HEK293 (cell line): Measurements from ENCODE around the gene SMOC1.

ENCODE experiments used
- CTCF ChIA-PET: fragments of 350-600 bp; formaldehyde crosslinking; extraction: SDS; loops from one replicate; lab custom pipeline; 2021; ENCODE audit warnings: antibody characterized with exemption; lab: Yijun Ruan, JAX
- POLR2A ChIA-PET: fragments of 300-600 bp; formaldehyde crosslinking; extraction: SDS; loops from one replicate; lab custom pipeline; 2020; ENCODE audit warnings: antibody characterized with exemption, inconsistent platforms; lab: Yijun Ruan, JAX
- H3K27ac ChIP-seq: fragments of 200-500 bp; sonication (Bioruptor generic); 2 replicates; pipeline ENCODE4 v1.5.1; 2014; ENCODE audit warnings: low read depth, low read length, control low read depth, inconsistent platforms; ENCODE audit errors: extremely low read depth
- H3K36me3 ChIP-seq, 2 experiments: fragments of 200-500 bp in 1 of 2; sonication (Bioruptor generic) in 1 of 2; 1 replicate in 1 of 2; 2 replicates in 1 of 2; pipeline ENCODE4 v1.5.1; 2014 to 2017; ENCODE audit warnings: inconsistent platforms in 2 of 2, low read length in 2 of 2; ENCODE audit not compliant: control insufficient read depth in 2 of 2, insufficient read depth in 1 of 2
- H3K4me1 ChIP-seq: fragments of 200-500 bp; sonication (Bioruptor generic); 2 replicates; pipeline ENCODE4 v1.5.1; 2014; ENCODE audit warnings: mild to moderate bottlenecking, low read length, inconsistent platforms; ENCODE audit not compliant: control insufficient read depth, insufficient read depth
- H3K4me3 ChIP-seq: 2 replicates; pipeline ENCODE4 v1.5.1; 2011; ENCODE audit warnings: low read depth, mild to moderate bottlenecking, control low read depth, low read length, moderate library complexity
- H3K9me3 ChIP-seq: fragments of 200-500 bp; sonication (Bioruptor generic); 2 replicates; pipeline ENCODE4 v1.5.1; 2014; ENCODE audit warnings: low read depth, low read length, inconsistent platforms; ENCODE audit not compliant: control insufficient read depth, insufficient read depth
- EGR2 ChIP-seq: fragments of 450-650 bp; formaldehyde crosslinking; IDR thresholded peaks from 2 replicates; pipeline ENCODE4 v1.5.1; 2016; ENCODE audit warnings: low read depth, missing biosample characterization, missing genetic modification characterization
- GLI2 ChIP-seq: fragments of 450-650 bp; formaldehyde crosslinking; IDR thresholded peaks from 2 replicates; pipeline ENCODE4; 2017; ENCODE audit warnings: missing biosample characterization, missing genetic modification characterization, low read depth, borderline replicate concordance
- TRIM28 ChIP-seq: IDR thresholded peaks from 2 replicates; pipeline ENCODE4 v1.6.1; 2011; ENCODE audit warnings: low read length, control low read depth, borderline replicate concordance
- ZNF169 ChIP-seq: fragments of 450-650 bp; formaldehyde crosslinking; IDR thresholded peaks from 2 replicates; pipeline ENCODE4 v1.5.1; 2016; ENCODE audit warnings: missing biosample characterization, missing genetic modification characterization
- ZNF248 ChIP-seq: fragments of 450-650 bp; formaldehyde crosslinking; IDR thresholded peaks from 2 replicates; pipeline ENCODE4 v1.5.1; 2017; ENCODE audit warnings: missing biosample characterization, missing genetic modification characterization
- ZNF292 ChIP-seq: fragments of 450-650 bp; formaldehyde crosslinking; IDR thresholded peaks from 2 replicates; pipeline ENCODE4 v1.5.1; 2016; ENCODE audit warnings: low read depth, missing biosample characterization, missing genetic modification characterization, borderline replicate concordance
- ZNF37A ChIP-seq: fragments of 450-650 bp; IDR thresholded peaks from 2 replicates; pipeline ENCODE4 v1.5.1; 2018; ENCODE audit warnings: missing biosample characterization, missing genetic modification characterization
- ZNF404 ChIP-seq: fragments of 450-650 bp; formaldehyde crosslinking; IDR thresholded peaks from 2 replicates; pipeline ENCODE4 v1.5.1; 2017; ENCODE audit warnings: missing biosample characterization, missing genetic modification characterization
- ZNF529 ChIP-seq: fragments of 450-650 bp; formaldehyde crosslinking; IDR thresholded peaks from 2 replicates; pipeline ENCODE4 v1.5.1; 2017; ENCODE audit warnings: missing genetic modification characterization, missing biosample characterization; ENCODE audit not compliant: insufficient replicate concordance
- ZNF548 ChIP-seq: fragments of 450-650 bp; formaldehyde crosslinking; IDR thresholded peaks from 2 replicates; pipeline ENCODE4 v1.5.1; 2016; ENCODE audit warnings: missing biosample characterization, missing genetic modification characterization
- ZNF555 ChIP-seq: fragments of 450-650 bp; formaldehyde crosslinking; conservative IDR thresholded peaks from 2 replicates; pipeline ENCODE4 v1.5.1; 2017; ENCODE audit warnings: missing biosample characterization, mild to moderate bottlenecking, missing genetic modification characterization, inconsistent platforms
- ZNF560 ChIP-seq: fragments of 450-650 bp; formaldehyde crosslinking; IDR thresholded peaks from 2 replicates; pipeline ENCODE4 v1.5.1; 2017; ENCODE audit warnings: missing biosample characterization, missing genetic modification characterization, borderline replicate concordance
- ZNF610 ChIP-seq: fragments of 450-650 bp; formaldehyde crosslinking; IDR thresholded peaks from 2 replicates; pipeline ENCODE4 v1.5.1; 2016; ENCODE audit warnings: missing biosample characterization, missing genetic modification characterization, borderline replicate concordance
- ZNF623 ChIP-seq: fragments of 450-650 bp; formaldehyde crosslinking; IDR thresholded peaks from 2 replicates; pipeline ENCODE4 v1.5.1; 2016; ENCODE audit warnings: missing biosample characterization, missing genetic modification characterization
- ZNF707 ChIP-seq: fragments of 450-650 bp; formaldehyde crosslinking; IDR thresholded peaks from 2 replicates; pipeline ENCODE4 v1.5.1; 2016; ENCODE audit warnings: missing biosample characterization, missing genetic modification characterization
- ZNF76 ChIP-seq: fragments of 450-650 bp; formaldehyde crosslinking; IDR thresholded peaks from 2 replicates; pipeline ENCODE4; 2016; ENCODE audit warnings: low read depth, missing biosample characterization, missing genetic modification characterization, borderline replicate concordance
- ZNF792 ChIP-seq: fragments of 450-650 bp; formaldehyde crosslinking; IDR thresholded peaks from 2 replicates; pipeline ENCODE4 v1.5.1; 2016; ENCODE audit warnings: missing biosample characterization, missing genetic modification characterization
- ZNF843 ChIP-seq: fragments of 450-650 bp; formaldehyde crosslinking; IDR thresholded peaks from 2 replicates; pipeline ENCODE4 v1.5.1; 2016; ENCODE audit warnings: missing biosample characterization, missing genetic modification characterization
- TF ChIP-seq, protein P1 (sequence below): fragments of 450-650 bp; formaldehyde crosslinking; IDR thresholded peaks from 2 replicates; pipeline ENCODE4 v1.5.1; 2016; ENCODE audit warnings: missing biosample characterization, missing genetic modification characterization
- TF ChIP-seq, protein P2 (sequence below): sonication (generic); formaldehyde crosslinking; IDR thresholded peaks from 2 replicates; pipeline ENCODE4 v1.8.1; 2022; ENCODE audit warnings: mild to moderate bottlenecking, moderate library complexity, missing genetic modification reagents
- TF ChIP-seq, protein P3 (sequence below): fragments of 450-650 bp; formaldehyde crosslinking; IDR thresholded peaks from 2 replicates; pipeline ENCODE4 v1.5.1; 2017; ENCODE audit warnings: missing biosample characterization, missing genetic modification characterization

SMOC1 gene

DNA sequence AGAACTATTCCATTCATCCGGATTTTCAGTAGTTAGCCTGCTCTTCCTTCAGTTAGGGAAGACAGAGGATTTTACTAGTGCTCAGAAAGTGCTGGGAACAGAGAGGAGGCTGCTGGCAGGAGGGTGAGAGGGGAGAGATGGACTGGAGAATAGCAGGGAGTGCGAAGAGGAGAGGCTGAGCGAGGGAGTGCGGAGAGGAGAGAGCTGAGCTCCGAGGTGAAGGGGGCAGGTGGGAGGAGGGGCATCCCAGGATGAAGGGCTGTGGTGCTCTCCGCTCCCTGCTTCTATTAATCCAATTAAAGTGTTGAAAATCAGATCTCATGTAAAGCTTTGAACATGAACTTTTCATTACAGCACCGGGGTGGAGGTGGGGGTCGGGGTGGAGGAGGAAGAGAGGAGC lies 20.4 kb upstream of the SMOC1 start (continued):
- TF ChIP-seq ZNF529, result no peak
- no peak for TF ChIP-seq EGR2
- TF ChIP-seq, protein P1, sequence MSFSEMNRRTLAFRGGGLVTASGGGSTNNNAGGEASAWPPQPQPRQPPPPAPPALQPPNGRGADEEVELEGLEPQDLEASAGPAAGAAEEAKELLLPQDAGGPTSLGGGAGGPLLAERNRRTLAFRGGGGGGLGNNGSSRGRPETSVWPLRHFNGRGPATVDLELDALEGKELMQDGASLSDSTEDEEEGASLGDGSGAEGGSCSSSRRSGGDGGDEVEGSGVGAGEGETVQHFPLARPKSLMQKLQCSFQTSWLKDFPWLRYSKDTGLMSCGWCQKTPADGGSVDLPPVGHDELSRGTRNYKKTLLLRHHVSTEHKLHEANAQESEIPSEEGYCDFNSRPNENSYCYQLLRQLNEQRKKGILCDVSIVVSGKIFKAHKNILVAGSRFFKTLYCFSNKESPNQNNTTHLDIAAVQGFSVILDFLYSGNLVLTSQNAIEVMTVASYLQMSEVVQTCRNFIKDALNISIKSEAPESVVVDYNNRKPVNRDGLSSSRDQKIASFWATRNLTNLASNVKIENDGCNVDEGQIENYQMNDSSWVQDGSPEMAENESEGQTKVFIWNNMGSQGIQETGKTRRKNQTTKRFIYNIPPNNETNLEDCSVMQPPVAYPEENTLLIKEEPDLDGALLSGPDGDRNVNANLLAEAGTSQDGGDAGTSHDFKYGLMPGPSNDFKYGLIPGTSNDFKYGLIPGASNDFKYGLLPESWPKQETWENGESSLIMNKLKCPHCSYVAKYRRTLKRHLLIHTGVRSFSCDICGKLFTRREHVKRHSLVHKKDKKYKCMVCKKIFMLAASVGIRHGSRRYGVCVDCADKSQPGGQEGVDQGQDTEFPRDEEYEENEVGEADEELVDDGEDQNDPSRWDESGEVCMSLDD (tag by site-specific recombination), result no peak
- no peak for TF ChIP-seq ZNF623 (tag by site-specific recombination)
- no peak for TF ChIP-seq ZNF555 (tag by site-specific recombination)
- TF ChIP-seq ZNF37A (tag by site-specific recombination), result no peak
- no peak for TF ChIP-seq ZNF707 (tag by site-specific recombination)
- TF ChIP-seq, all 188 proteins: peak for 0

DNA sequence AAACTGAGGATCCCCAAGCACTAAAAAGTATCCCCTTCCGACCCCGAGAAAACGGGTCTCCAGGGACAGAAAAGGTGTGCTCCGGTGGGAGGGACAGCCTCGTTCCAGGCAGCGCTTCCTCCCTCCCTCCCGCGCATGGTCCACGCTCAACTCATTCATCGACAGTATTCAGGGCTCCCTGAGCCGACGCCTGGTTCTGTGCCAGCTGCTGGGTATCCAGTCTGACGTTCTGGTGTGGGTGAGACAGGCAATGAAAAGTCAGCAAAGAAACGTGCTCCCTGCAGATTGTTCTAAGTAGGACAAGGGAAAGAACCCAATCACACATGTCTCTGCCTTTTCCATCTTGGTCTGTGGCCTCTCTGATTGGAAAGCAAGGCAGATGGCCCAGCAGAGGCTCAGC lies 19.6 kb upstream of the SMOC1 start:
- ChIA-PET POLR2A (no interaction called here), CTCF (interaction anchor here (1.3 kb wide), 1 partner anchor 169 kb away, joined by 6 read pairs; no protein-coding TSS in a partner anchor)
- TF ChIP-seq, protein P2, sequence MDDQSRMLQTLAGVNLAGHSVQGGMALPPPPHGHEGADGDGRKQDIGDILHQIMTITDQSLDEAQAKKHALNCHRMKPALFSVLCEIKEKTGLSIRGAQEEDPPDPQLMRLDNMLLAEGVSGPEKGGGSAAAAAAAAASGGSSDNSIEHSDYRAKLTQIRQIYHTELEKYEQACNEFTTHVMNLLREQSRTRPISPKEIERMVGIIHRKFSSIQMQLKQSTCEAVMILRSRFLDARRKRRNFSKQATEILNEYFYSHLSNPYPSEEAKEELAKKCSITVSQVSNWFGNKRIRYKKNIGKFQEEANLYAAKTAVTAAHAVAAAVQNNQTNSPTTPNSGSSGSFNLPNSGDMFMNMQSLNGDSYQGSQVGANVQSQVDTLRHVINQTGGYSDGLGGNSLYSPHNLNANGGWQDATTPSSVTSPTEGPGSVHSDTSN, result no peak
- TF ChIP-seq ZNF37A (tag by site-specific recombination), result no peak
- no peak for TF ChIP-seq ZNF548 (tag by site-specific recombination)
- H3K4me3 ChIP-seq, result no peak overlapping the region
- H3K9me3 ChIP-seq, result no peaks in the 10 kb centered on the region
- no peaks in the 10 kb centered on the region for H3K36me3 ChIP-seq
- H3K27ac ChIP-seq, result no peak overlapping the region
- H3K4me1 ChIP-seq, result 0 out of 2 replicates have a peak, but pooled peaks cover 3% of the 10 kb centered on the region

DNA sequence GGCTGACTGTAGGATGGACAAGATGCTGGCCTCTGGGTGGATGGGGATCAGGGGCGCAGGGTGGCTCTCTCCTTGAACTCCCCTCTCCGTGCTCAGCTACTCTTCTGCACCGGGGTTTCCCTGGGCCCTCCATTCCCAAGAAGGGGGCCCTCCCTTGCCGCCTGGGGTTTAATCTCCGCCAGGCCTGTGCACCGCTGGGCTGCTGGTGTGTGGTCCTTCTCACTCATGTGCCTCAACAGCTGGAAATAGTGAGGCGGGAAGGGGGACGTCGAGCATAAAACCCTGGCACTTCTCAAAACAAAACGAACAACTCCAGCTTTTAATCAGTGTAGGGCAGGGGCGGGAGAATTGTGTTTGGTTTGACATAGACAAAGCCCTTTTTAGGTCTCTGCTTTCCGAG lies 19.0 kb upstream of the SMOC1 start:
- H3K9me3 ChIP-seq, result no peaks in the 10 kb centered on the region
- TF ChIP-seq ZNF169 (tag by site-specific recombination) (no peak), ZNF248 (no peak)
- TF ChIP-seq, protein P3, sequence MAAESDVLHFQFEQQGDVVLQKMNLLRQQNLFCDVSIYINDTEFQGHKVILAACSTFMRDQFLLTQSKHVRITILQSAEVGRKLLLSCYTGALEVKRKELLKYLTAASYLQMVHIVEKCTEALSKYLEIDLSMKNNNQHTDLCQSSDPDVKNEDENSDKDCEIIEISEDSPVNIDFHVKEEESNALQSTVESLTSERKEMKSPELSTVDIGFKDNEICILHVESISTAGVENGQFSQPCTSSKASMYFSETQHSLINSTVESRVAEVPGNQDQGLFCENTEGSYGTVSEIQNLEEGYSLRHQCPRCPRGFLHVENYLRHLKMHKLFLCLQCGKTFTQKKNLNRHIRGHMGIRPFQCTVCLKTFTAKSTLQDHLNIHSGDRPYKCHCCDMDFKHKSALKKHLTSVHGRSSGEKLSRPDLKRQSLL (tag by site-specific recombination), result no peak
- ChIA-PET POLR2A (no interaction called here), CTCF (interaction anchor here (1.3 kb wide), 1 partner anchor 168 kb away, joined by 6 read pairs; no protein-coding TSS in a partner anchor)
- no peaks in the 10 kb centered on the region for H3K36me3 ChIP-seq
- no peak overlapping the region for H3K27ac ChIP-seq
- H3K4me3 ChIP-seq, result no peak overlapping the region
- 0 out of 2 replicates have a peak, but pooled peaks cover 3% of the 10 kb centered on the region for H3K4me1 ChIP-seq

DNA sequence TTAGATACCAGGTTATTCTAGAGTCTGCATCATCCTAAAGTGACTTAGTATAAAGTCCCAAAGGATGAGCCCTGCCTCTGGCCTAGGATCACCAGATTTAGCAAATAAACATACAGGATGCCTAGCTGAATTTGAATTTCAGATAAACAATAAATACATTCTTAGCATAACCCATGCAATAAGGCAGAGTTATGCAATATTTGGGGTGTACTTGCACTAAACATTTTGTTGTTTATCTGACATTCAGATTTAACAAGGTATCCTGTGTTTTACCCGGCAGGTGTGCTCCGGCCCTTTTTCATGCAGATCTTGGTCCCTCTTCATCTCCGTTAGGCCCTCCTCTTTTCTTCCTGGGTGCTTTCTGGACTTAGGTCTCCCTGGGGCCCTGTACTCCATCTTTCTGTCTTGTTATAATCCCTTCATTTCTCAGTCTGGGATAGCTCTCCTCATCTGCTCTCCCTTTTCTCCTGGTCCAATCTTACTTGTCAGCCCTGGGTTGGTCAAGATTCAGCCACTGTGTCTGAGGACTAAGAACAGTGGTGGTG lies 18.1 kb upstream of the SMOC1 start:
- CTCF ChIA-PET, result no interaction called here

More for the DNA sequence above, 18.1 kb upstream of the SMOC1 start:
- TF ChIP-seq ZNF404 (tag by site-specific recombination) (no peak), ZNF560 (no peak), GLI2 (tag by site-specific recombination) (no peak), ZNF792 (tag by site-specific recombination) (no peak), ZNF76 (tag by site-specific recombination) (no peak), ZNF529 (no peak), ZNF843 (no peak), TRIM28 (no peak), ZNF610 (tag by site-specific recombination) (no peak), ZNF292 (tag by site-specific recombination) (no peak)
- no peak overlapping the region for H3K27ac ChIP-seq
- no peaks in the 10 kb centered on the region for H3K36me3 ChIP-seq
- no peaks in the 10 kb centered on the region for H3K9me3 ChIP-seq
- no peak overlapping the region for H3K4me3 ChIP-seq
- H3K4me1 ChIP-seq, result no peaks in the 10 kb centered on the region
- POLR2A ChIA-PET, result no interaction called here
